GM12878 (cell line): Measurements from ENCODE around the gene ETV6.

Experiments used
- HDAC2 ChIP-seq: fragments of 200-600 bp; sonication (generic); IDR thresholded peaks from 2 replicates; pipeline ENCODE4 v1.6.1; 2017
- MTA3 ChIP-seq: IDR thresholded peaks from 2 replicates; pipeline ENCODE4 v1.6.1; 2012; ENCODE audit warnings: low read length, inconsistent platforms, borderline replicate concordance
- MYC ChIP-seq: IDR thresholded peaks from 2 replicates; pipeline ENCODE4 v1.6.1; 2011; ENCODE audit warnings: mild to moderate bottlenecking, low read length, moderate library complexity, inconsistent platforms; ENCODE audit not compliant: insufficient read depth, insufficient replicate concordance, insufficient read length, severe bottlenecking
- NFIC ChIP-seq: IDR thresholded peaks from 2 replicates; pipeline ENCODE4 v1.6.1; 2012; ENCODE audit warnings: low read depth, mild to moderate bottlenecking, inconsistent platforms, low read length, moderate library complexity
- PML ChIP-seq: IDR thresholded peaks from 2 replicates; pipeline ENCODE4 v1.6.1; 2012; ENCODE audit warnings: low read length, inconsistent platforms
- POLR2A ChIP-seq: IDR thresholded peaks from 2 replicates; pipeline ENCODE4 v1.6.1; 2011; ENCODE audit warnings: low read depth, mild to moderate bottlenecking, low read length
- RFX5 ChIP-seq: IDR thresholded peaks from 2 replicates; pipeline ENCODE4 v1.6.1; 2011; ENCODE audit warnings: low read depth, low read length, improper control_type of control experiment
- SRF ChIP-seq, 2 experiments: IDR thresholded peaks; 2 replicates each; pipeline ENCODE4 v1.6.1; 2011; ENCODE audit warnings: low read depth in 2 of 2, low read length in 2 of 2, mild to moderate bottlenecking in 1 of 2, moderate library complexity in 1 of 2
- TAF1 ChIP-seq: IDR thresholded peaks from 2 replicates; pipeline ENCODE4 v1.6.1; 2011; ENCODE audit warnings: mild to moderate bottlenecking, low read depth, low read length, borderline replicate concordance
- YY1 ChIP-seq: IDR thresholded peaks from 2 replicates; pipeline ENCODE4 v1.6.1; 2011; ENCODE audit warnings: low read depth, mild to moderate bottlenecking, low read length
- TF ChIP-seq, protein P1 (sequence below), 3 experiments: IDR thresholded peaks in 2 of 3; conservative IDR thresholded peaks in 1 of 3; 2 replicates each; pipeline ENCODE4 v1.5.1; 2011; ENCODE audit warnings: low read depth in 3 of 3, low read length in 3 of 3, mild to moderate bottlenecking in 3 of 3, control low read depth in 2 of 3, moderate library complexity in 2 of 3, inconsistent platforms in 1 of 3, mixed read lengths in 1 of 3; ENCODE audit not compliant: control insufficient read depth in 2 of 3, insufficient read depth in 1 of 3; ENCODE audit errors: extremely low read depth in 1 of 3
- TF ChIP-seq, protein P2 (sequence below): fragments of 450-650 bp; conservative IDR thresholded peaks from 2 replicates; pipeline ENCODE4 v1.6.1; 2017; ENCODE audit warnings: mild to moderate bottlenecking, moderate library complexity

DNA sequence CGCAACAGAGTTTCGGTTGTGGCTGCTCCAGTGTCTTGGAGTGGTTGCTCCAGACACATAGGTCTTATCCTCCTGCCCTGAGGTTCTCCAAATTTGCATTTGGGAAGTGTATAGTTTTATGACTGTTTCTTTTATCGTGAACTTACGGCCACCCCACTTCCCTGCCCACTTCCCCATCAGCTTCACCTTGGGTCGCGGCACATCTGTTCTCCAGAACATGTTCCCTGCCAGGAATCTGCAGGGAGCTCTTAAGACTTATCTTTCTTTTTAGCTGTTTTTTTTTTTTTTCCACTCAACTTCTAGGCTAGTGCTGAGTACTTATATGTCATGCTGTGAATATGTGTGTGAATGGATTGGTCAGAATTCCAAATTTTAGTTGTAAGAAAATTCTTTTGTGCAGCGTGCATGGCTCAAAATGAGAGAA is 75.4 kb downstream of the ETV6 start:
- TF ChIP-seq POLR2A = no peak
- TF ChIP-seq RFX5 = no peak
- TF ChIP-seq PML = no peak
- TF ChIP-seq, protein P1, sequence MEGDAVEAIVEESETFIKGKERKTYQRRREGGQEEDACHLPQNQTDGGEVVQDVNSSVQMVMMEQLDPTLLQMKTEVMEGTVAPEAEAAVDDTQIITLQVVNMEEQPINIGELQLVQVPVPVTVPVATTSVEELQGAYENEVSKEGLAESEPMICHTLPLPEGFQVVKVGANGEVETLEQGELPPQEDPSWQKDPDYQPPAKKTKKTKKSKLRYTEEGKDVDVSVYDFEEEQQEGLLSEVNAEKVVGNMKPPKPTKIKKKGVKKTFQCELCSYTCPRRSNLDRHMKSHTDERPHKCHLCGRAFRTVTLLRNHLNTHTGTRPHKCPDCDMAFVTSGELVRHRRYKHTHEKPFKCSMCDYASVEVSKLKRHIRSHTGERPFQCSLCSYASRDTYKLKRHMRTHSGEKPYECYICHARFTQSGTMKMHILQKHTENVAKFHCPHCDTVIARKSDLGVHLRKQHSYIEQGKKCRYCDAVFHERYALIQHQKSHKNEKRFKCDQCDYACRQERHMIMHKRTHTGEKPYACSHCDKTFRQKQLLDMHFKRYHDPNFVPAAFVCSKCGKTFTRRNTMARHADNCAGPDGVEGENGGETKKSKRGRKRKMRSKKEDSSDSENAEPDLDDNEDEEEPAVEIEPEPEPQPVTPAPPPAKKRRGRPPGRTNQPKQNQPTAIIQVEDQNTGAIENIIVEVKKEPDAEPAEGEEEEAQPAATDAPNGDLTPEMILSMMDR (IDR thresholded peaks at IDR 0.05 in 2 of 3, conservative IDR thresholded peaks at IDR 0.05 in 1 of 3; ENCODE audit: control insufficient read depth in 2 of 3, extremely low read depth in 1 of 3, insufficient read depth in 1 of 3, low read depth in 3 of 3, low read length in 3 of 3) = no peak
- no peak for TF ChIP-seq SRF (IDR thresholded peaks at IDR 0.05; ENCODE audit: low read depth in 2 of 2, low read length in 2 of 2)
- no peak for TF ChIP-seq HDAC2
- no peak for TF ChIP-seq TAF1
- TF ChIP-seq YY1 = no peak
- TF ChIP-seq, protein P2, sequence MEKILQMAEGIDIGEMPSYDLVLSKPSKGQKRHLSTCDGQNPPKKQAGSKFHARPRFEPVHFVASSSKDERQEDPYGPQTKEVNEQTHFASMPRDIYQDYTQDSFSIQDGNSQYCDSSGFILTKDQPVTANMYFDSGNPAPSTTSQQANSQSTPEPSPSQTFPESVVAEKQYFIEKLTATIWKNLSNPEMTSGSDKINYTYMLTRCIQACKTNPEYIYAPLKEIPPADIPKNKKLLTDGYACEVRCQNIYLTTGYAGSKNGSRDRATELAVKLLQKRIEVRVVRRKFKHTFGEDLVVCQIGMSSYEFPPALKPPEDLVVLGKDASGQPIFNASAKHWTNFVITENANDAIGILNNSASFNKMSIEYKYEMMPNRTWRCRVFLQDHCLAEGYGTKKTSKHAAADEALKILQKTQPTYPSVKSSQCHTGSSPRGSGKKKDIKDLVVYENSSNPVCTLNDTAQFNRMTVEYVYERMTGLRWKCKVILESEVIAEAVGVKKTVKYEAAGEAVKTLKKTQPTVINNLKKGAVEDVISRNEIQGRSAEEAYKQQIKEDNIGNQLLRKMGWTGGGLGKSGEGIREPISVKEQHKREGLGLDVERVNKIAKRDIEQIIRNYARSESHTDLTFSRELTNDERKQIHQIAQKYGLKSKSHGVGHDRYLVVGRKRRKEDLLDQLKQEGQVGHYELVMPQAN = no peak
- no peak for TF ChIP-seq MYC
- no peak for TF ChIP-seq NFIC
- TF ChIP-seq MTA3 = no peak
